ENCODE data around the gene ZNF800.

The ZNF800 gene

DNA sequence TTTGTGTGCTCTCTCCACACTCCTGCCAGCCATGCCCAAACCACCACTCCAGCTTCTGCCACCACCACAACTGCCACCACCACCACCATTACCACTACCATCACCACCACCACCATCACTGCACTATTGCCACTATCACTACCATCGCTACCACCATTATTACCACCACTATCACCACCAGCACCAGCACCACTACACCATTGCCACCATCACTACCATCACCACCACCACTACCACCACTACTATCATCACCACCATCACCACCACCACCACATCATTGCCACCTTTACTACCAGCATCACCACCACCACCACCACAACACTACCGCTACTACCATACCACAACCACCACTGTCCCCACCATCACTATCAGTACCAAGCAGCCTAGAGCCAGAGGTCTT is 26.0 kb upstream of the ZNF800 start:
- TF ChIP-seq, protein P1, sequence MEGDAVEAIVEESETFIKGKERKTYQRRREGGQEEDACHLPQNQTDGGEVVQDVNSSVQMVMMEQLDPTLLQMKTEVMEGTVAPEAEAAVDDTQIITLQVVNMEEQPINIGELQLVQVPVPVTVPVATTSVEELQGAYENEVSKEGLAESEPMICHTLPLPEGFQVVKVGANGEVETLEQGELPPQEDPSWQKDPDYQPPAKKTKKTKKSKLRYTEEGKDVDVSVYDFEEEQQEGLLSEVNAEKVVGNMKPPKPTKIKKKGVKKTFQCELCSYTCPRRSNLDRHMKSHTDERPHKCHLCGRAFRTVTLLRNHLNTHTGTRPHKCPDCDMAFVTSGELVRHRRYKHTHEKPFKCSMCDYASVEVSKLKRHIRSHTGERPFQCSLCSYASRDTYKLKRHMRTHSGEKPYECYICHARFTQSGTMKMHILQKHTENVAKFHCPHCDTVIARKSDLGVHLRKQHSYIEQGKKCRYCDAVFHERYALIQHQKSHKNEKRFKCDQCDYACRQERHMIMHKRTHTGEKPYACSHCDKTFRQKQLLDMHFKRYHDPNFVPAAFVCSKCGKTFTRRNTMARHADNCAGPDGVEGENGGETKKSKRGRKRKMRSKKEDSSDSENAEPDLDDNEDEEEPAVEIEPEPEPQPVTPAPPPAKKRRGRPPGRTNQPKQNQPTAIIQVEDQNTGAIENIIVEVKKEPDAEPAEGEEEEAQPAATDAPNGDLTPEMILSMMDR (IDR thresholded peaks at IDR 0.05; ENCODE audit: borderline replicate concordance, insufficient read depth, low read depth, low read length), result no peak
- no peak overlapping the region for H3K4me3 ChIP-seq (ENCODE audit: low read depth, low read length)

DNA sequence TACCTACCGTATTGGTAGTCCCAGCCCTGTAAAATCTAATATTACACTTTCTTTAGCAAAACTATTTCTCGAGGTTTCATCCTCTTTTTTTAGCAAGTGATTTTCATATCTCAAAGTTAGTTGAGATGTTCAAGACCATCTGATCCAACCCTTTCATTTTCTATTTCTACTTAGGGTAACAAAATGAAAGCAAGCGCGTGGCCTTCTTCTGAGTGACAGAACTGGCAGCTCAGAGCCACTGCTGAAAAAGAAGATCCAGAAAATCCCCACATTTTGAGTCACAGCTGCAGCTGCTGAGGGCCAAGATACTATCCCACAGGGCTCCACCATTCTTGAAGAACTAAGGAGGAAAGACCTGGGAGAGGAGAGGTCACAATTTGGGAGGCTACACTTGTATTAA is 24.8 kb upstream of the ZNF800 start:
- TF ChIP-seq, protein P1 (IDR thresholded peaks at IDR 0.05; ENCODE audit: borderline replicate concordance, insufficient read depth, low read depth, low read length), result no peak
- H3K4me3 ChIP-seq (ENCODE audit: low read depth, low read length), result no peak overlapping the region

DNA sequence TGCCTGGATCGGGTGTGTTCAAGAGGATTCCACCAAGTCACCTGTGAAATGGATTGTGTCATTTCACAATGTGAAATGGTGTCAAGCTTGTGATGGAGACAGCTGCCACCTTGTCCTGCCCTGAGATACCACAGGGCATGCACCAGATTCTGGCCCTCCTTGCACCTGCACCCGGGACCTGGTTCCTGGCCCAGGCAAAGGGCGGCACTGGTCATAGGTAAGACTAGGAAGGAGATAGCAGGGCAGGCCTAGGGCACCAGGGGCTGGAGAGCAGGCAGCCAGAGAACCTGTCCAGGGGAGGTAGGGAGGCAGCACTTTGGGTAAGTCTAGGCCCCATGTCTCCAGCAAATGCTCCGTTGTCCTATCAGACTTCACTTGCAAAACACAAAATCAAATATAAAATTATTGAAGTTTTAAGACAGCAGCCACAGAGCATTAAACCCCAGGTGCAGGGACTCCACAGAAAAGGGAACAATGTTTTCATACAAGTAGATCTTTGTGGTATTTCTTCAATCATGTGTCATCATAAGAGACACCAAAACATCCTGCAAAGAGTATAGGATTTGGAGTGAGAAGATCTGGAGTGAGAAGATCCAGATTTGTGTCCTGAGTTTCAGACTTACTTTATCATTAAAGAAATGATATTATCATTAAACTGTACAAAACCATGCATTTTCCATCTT is 22.7 kb upstream of the ZNF800 start:
- no peak overlapping the region for H3K4me3 ChIP-seq (ENCODE audit: low read depth, low read length)
- TF ChIP-seq, protein P1 (IDR thresholded peaks at IDR 0.05; ENCODE audit: borderline replicate concordance, insufficient read depth, low read depth, low read length), result no peak

DNA sequence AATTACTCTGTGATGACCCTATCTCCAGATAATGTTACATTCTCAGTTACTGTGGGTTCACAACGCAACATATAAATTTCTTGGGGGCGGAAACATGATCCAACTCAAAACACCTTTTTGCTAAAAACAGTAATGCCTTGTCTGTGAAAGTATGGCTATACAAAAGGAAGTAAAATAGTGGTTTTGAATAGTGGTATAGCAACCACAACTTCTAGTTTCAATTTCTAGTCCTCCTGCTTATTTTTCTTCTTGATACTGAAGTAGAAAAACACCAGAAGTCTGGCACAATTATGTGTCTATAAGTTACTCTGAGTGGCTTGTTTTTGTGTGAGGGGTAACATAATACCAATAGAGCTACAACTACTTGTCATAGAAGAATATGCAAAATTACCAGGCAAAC is 21.5 kb upstream of the ZNF800 start:
- no peak overlapping the region for H3K4me3 ChIP-seq (ENCODE audit: low read depth, low read length)
- TF ChIP-seq, protein P1 (IDR thresholded peaks at IDR 0.05; ENCODE audit: borderline replicate concordance, insufficient read depth, low read depth, low read length), result no peak

DNA sequence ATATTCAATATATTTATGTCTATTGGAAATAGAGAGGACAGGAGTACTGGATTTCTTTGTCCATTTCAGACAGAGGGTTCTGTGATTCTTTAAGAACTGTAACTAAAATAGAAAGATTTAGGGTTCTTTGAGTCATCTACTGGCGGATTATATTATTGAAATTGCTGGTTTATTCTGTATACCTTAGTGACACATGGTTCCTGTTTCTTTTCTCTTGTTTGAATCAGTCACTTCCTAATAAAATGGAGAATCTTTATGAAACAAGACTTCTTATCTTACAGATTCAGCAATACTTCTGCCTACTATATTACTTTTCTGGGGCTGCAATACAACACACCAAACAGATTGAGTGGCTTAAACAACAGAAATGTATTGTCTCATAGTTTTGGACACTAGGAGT is 20.8 kb upstream of the ZNF800 start:
- TF ChIP-seq, protein P1 (IDR thresholded peaks at IDR 0.05; ENCODE audit: borderline replicate concordance, insufficient read depth, low read depth, low read length), result no peak
- no peak overlapping the region for H3K4me3 ChIP-seq (ENCODE audit: low read depth, low read length)

DNA sequence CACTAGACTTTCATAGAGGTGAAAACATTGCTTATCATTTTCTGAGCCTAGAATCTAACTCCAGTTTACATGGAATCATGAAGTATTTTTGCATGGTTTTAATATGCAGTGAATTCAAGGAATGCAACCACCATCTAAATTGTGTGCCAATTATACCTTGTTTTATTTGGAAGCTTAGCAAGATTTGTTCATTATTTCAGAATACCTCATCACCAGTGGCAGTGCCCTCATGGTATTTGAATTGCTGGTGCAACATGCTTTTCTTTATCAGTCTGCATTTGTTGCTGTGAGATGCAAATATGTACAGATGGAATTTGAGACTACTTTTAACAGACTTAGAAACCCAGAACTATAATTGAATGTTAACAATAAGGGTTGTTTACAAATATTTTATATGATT is 18.7 kb upstream of the ZNF800 start:
- TF ChIP-seq, protein P1 (IDR thresholded peaks at IDR 0.05; ENCODE audit: borderline replicate concordance, insufficient read depth, low read depth, low read length), result no peak
- no peak overlapping the region for H3K4me3 ChIP-seq (ENCODE audit: low read depth, low read length)

DNA sequence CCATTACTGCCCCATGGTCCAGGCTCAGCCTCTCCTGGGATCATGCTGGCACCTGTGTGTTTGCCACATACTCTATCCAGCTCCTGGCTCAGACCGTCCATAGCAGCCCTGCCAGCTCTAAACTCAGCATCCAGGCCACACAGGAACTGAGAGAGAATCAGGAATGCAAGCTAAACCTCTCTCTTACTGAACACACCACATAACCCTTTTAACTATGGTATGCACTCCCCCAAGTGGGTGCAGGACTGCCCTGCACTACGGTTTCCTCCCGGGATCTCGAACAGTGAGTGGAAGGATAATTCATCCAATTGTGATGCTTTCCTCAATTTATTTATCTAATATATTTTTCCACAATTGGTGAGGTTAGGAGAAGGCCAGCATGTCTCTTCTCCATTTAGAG is 17.1 kb upstream of the ZNF800 start:
- TF ChIP-seq, protein P1 (IDR thresholded peaks at IDR 0.05; ENCODE audit: borderline replicate concordance, insufficient read depth, low read depth, low read length), result no peak
- H3K4me3 ChIP-seq (ENCODE audit: low read depth, low read length), result no peak overlapping the region
